ENCODE measurements around the gene RNF130.

GRCh38 chr5:179930788-179931473 is 140.6 kb downstream of the RNF130 start:
- TF ChIP-seq CTCF (IDR thresholded peaks at IDR 0.05) (no peak), POLR2A (IDR thresholded peaks at IDR 0.05) (no peak)
